Measurements from ENCODE around the gene TES. TPM values are rescaled to one million over a fixed set of nuclear protein-coding genes. Genes with fewer than 3 reads are reported as not detected.

The TES gene
- total and polyA plus RNA-seq, 5 donors from 2014 or later: 91.6 to 198 (median 188) TPM

DNA sequence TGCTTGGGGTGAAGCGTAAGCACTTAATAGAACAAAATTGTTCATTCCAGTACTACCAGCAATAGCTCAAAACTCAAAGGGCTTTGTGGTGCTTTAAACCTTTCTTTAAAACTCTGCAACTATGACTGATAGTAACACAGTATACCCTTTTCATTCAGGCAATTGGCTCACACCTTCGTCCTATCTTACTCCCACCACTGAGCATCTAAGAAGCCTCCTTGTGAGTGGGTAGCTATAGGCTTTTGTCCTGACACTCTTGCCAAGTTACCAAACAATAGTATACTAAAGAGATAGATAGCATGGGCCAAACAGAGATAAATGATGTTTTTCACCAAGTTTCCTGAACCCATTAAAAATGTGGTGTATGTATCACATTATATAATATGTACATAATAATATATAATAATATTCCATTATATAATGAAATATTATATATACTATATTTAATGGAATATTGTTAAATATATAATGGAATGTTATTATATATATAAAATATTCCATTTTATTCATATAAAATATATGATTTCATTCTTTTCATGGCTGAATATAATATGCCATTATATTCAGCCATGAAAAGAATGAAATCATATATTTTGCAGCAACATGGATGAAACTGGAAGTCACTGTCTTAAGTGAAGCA lies 96.2 kb downstream of the TES start:
- Mint-ChIP-seq H3K9me3 (peaks cover 0 to 3% (median 0%) of the 10 kb centered on the region in 7 donors), H3K27ac (no peak overlapping the region), H3K36me3 (no peaks in the 10 kb centered on the region), H3K4me1 (no peaks in the 10 kb centered on the region), H3K4me3 (no peak overlapping the region), H3K27me3 (peaks cover 5% of the 10 kb centered on the region)
- H3K27me3 ChIP-seq (ENCODE audit: control insufficient read depth, insufficient read depth, low read length): peaks cover 9% of the 10 kb centered on the region
- no peaks in the 10 kb centered on the region for H3K36me3 ChIP-seq (ENCODE audit: control insufficient read depth, insufficient read depth, low read length)
- no peaks in the 10 kb centered on the region for H3K9me3 ChIP-seq (ENCODE audit: control insufficient read depth in 2 of 2, low read length in 2 of 2)
- ATAC-seq (ENCODE audit: low read depth in 2 of 2): no peak
- no peak overlapping the region for H3K4me3 ChIP-seq (ENCODE audit: low read depth, low read length)
- H3K4me1 ChIP-seq (ENCODE audit: control insufficient read depth, insufficient read depth, low read length, poor library complexity, severe bottlenecking): no peaks in the 10 kb centered on the region
- DNase-seq: no peak
- H3K27ac ChIP-seq (ENCODE audit: insufficient read depth, low read length, poor library complexity, severe bottlenecking): no peak overlapping the region

DNA sequence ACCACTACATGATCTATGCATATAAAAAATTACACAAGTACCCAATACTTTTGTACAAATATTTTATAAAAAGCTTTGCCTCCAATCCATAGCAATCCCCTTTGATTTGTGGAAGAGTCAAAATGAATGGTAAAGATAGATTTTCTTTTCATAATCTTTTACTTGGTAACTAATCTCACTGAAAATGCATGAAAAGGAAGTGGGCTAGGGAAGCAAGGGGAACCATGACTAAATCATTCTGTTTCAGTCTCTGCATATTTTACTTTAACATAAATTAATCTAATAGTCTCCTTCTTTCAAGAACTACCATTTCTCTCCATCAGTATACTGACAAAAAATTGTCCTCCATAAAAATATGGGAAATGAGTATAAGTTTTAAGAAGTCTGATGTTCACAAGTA lies 96.9 kb downstream of the TES start:
- Histone ChIP-seq H3K36me3 (ENCODE audit: control insufficient read depth, insufficient read depth, low read length) (no peaks in the 10 kb centered on the region), H3K27me3 (ENCODE audit: control insufficient read depth, insufficient read depth, low read length) (peaks cover 8% of the 10 kb centered on the region), H3K27ac (ENCODE audit: insufficient read depth, low read length, poor library complexity, severe bottlenecking) (no peak overlapping the region), H3K9me3 (ENCODE audit: control insufficient read depth in 2 of 2, low read length in 2 of 2) (no peaks in the 10 kb centered on the region), H3K4me1 (ENCODE audit: control insufficient read depth, insufficient read depth, low read length, poor library complexity, severe bottlenecking) (no peaks in the 10 kb centered on the region), H3K4me3 (ENCODE audit: low read depth, low read length) (no peak overlapping the region)
- Mint-ChIP-seq H3K36me3 (no peaks in the 10 kb centered on the region), H3K9me3 (peaks cover 0 to 3% (median 0%) of the 10 kb centered on the region in 7 donors), H3K4me1 (no peaks in the 10 kb centered on the region), H3K27ac (no peak overlapping the region), H3K4me3 (no peak overlapping the region), H3K27me3 (no peaks in the 10 kb centered on the region)
- ATAC-seq (ENCODE audit: low read depth in 2 of 2): no peak
- DNase-seq: no peak

Other genes starting within 250 kb of the TES start
- gene TFEC, start 179.8 kb upstream of the TES start, total RNA-seq: 1.0 TPM
- gene TFEC, start 179.8 kb upstream of the TES start, polyA plus RNA-seq: not detected